RWPE1 (cell line): ENCODE data around the gene DNAJB8.

Source experiments
- CTCF ChIA-PET: fragments of 350-600 bp; sonication (Branson Sonifier 250); formaldehyde crosslinking; extraction: SDS; loops from one replicate; lab custom pipeline; 2021; lab: Yijun Ruan, JAX
- POLR2A ChIA-PET: fragments of 400-600 bp; formaldehyde crosslinking; extraction: SDS; loops from one replicate; lab custom pipeline; 2020; ENCODE audit warnings: antibody characterized with exemption; ENCODE audit not compliant: low non-redundant PET; lab: Yijun Ruan, JAX
- DNase-seq: peaks from one replicate; pipeline ENCODE4 v3.0.0; 2012; ENCODE audit warnings: low spot score
- H3K27ac ChIP-seq: fragments of 450-650 bp; 2 replicates; pipeline ENCODE4 v1.5.1; 2017
- TF ChIP-seq, protein P1 (sequence below): fragments of 450-650 bp; conservative IDR thresholded peaks from 2 replicates; pipeline ENCODE4 v1.5.1; 2017; ENCODE audit warnings: low read depth, mild to moderate bottlenecking

Gene DNAJB8

DNA sequence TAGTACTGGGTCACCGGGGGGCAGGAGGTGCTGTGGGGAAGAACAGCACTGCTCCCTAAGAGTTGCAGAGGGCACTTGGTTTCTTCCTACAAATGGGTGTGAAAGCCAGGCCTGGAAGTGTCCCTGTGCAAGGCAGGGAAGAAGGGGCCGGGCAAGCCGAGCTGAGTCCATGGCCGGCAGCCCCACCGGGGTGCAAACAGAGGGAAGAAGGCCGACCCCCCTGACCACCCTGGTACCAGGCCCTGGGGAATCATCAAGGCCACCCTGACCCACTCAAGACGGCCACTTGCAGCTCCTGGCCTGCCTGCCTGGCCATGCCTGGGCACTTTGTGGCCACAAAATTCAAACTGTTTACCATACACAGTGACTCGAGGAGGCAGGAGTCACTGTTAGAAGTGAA, 8.7 kb upstream of the DNAJB8 start:
- no peak overlapping the region for H3K27ac ChIP-seq
- POLR2A ChIA-PET: no interaction called here
- TF ChIP-seq, protein P1, sequence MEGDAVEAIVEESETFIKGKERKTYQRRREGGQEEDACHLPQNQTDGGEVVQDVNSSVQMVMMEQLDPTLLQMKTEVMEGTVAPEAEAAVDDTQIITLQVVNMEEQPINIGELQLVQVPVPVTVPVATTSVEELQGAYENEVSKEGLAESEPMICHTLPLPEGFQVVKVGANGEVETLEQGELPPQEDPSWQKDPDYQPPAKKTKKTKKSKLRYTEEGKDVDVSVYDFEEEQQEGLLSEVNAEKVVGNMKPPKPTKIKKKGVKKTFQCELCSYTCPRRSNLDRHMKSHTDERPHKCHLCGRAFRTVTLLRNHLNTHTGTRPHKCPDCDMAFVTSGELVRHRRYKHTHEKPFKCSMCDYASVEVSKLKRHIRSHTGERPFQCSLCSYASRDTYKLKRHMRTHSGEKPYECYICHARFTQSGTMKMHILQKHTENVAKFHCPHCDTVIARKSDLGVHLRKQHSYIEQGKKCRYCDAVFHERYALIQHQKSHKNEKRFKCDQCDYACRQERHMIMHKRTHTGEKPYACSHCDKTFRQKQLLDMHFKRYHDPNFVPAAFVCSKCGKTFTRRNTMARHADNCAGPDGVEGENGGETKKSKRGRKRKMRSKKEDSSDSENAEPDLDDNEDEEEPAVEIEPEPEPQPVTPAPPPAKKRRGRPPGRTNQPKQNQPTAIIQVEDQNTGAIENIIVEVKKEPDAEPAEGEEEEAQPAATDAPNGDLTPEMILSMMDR: no peak
- CTCF ChIA-PET: interaction anchor here (0.7 kb wide), 1 partner anchor 27 kb away, joined by 3 read pairs; no protein-coding TSS in a partner anchor
- no peak for DNase-seq

DNA sequence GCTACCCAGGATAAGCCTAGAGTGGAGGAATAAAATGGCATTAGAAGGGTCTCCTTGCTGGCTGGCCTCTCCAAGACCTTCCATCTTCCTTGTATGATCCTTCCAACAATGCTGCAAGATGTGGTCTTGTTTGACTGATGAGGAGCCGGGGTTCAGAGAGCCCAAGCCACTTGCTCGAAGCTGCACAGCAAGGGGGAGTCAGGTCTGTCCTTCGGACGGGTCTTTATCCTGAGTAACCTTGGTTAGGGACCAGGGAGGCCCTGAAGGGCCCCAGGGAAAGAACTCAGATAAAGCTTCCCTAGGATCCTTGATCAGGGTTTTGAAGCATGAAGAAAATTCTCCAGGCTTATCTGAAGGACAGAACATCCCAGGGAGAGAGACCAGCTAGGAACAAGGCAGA, 7.0 kb upstream of the DNAJB8 start:
- TF ChIP-seq, protein P1: no peak
- no peak overlapping the region for H3K27ac ChIP-seq
- ChIA-PET CTCF (no interaction called here), POLR2A (no interaction called here)
- no peak for DNase-seq

DNA sequence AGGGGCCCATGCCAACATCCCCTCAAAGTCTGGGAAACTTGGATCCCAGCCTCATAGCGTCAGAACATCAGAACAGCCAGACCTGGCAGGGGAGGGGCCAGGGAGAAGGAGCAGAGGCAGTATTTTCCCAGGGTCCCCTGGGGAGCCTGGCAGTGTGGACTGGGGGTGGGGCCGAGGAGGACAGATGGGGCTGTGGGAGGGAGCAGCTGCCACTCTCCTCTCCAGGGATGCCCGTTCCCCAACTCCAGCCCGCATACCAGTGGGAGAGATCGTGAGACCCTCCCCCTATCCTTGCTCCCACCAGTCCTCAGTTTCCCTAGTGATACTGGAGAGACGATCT, 6.5 kb upstream of the DNAJB8 start:
- TF ChIP-seq, protein P1: no peak
- ChIA-PET CTCF (no interaction called here), POLR2A (no interaction called here)
- no peak for DNase-seq
- no peak overlapping the region for H3K27ac ChIP-seq

DNA sequence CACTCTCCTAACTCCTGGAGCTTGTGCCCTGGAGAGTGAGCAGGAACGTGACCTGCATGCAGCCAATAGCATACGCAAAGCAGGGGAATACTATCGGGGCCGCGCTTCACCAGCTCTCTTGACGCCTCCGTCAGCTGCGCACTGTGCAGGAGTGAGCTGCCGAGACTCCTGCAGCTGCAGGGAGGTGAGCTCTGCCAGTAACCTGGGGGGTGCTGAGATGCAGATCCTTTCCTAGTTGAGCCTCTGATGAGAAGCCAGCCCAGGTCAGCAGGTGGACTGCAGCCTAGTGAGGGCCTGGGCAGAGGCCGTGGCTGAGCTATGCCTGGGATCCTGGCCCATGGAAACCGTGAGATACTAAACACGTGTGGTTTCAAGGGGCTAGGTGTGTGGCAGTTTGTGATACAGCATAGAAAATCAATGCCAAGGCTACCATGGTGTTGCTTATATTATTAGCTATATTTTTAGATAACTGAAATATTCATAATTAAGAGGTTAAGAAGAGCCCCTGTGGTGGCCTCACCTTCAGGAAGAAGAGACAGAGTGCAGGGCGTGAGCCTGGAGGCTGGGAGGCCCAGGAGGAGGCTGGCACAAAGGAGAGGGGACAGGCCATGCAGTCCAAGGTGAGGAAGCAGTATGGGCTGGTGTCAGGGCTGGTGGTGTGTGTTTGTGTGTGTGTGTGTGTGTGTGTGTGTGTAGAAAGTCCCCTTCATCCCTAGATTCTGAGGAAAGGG, 5.9 kb upstream of the DNAJB8 start:
- no peak overlapping the region for H3K27ac ChIP-seq
- no peak for DNase-seq
- ChIA-PET POLR2A (no interaction called here), CTCF (no interaction called here)
- TF ChIP-seq, protein P1: no peak

DNA sequence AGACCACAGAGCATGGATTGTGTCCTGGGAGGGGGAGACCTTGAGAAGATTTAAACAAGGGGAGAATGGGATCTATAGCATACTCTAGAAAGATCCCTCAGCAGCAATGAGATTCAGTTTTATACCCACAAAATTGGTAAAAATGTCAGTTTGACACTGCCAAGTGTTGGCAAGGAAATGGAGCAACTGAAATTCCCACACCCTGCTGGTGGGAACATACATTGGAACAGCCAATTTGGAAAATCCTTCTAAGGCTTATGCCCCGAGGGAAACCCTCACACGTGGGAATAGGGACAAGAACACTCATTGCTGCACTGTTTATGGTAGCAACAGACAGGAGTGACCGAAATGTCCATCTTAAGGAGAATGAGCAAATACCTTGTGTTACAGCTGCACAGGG, 5.0 kb upstream of the DNAJB8 start:
- ChIA-PET POLR2A (no interaction called here), CTCF (no interaction called here)
- H3K27ac ChIP-seq: no peak overlapping the region
- TF ChIP-seq, protein P1: no peak
- DNase-seq: no peak

DNA sequence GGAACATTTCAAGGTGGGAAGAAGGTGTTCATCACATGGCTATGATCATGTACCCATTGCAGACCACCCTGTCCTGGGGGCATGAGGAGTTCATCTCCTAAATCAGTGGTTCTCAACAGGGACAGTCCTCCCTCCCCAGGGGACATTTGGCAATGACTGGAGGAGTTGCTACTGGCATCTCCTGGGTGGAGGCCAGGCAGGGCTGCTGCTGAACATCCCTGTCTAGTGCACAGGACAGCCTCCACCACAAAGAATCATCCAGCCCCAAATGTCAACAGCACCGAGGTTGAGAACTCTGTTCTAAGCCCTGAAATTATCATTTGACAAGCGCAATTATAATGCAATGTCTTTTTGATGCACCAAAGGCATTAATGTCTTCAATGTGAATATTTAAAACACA, 4.4 kb upstream of the DNAJB8 start:
- H3K27ac ChIP-seq: no peak overlapping the region
- ChIA-PET POLR2A (no interaction called here), CTCF (no interaction called here)
- no peak for DNase-seq
- TF ChIP-seq, protein P1: no peak
